ENCODE measurements around the gene CSK. TPM values are rescaled to one million over a fixed set of nuclear protein-coding genes. Genes with fewer than 3 reads are reported as not detected.

Gene CSK
- total and polyA plus RNA-seq, 2 experiments from 2014 or later: 11.0 to 18.0 TPM

DNA sequence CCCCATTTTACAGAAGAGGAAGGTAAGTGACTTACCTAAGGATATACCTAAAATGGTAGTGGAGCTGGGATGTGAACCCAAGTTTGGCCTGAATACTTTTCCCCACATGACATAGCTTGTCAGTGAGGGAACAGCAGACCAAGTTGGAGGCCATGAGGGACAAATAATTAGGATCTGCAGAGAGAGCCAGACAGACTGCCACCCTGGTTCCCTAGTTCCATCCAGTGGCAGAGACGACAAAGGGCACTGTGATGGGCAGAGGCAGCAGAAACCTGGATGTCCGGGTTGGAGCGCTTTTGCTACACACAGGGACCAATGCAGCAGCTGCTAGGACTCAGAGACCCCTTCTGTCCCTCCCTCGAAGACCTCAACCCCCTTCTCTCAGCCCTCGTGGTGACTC lies 45.7 kb downstream of the CSK start:
- Histone ChIP-seq H3K27ac (no peak overlapping the region), H3K4me2 (ENCODE audit: unreplicated experiment) (no peak overlapping the region), H3K27me3 (replicated peaks; ENCODE audit: insufficient read depth) (peaks cover 6% of the 10 kb centered on the region), H3K9me2 (ENCODE audit: insufficient read depth) (no peaks in the 10 kb centered on the region), H3F3A (ENCODE audit: insufficient read depth) (0 out of 2 replicates have a peak, but pooled peaks cover 4% of the 10 kb centered on the region), H3K4me3 (no peak overlapping the region), H3K9me3 (ENCODE audit: low read depth) (no peaks in the 10 kb centered on the region), H2AFZ (no peak overlapping the region), H3K4me1 (ENCODE audit: insufficient read depth) (no peaks in the 10 kb centered on the region), H3K9ac (no peak overlapping the region), H3K36me3 (ENCODE audit: low read depth) (no peaks in the 10 kb centered on the region), H4K20me1 (ENCODE audit: insufficient read depth) (no peaks in the 10 kb centered on the region), H3K79me2 (ENCODE audit: insufficient read depth) (no peaks in the 10 kb centered on the region)
- 43% methylated on average over 5 of the region's 5 CpGs for WGBS, 2 experiments (ENCODE audit: low coverage in 1 of 2, low lambda C conversion rate in 2 of 2, missing lambda C conversion rate in 2 of 2)
- no peak for DNase-seq
- no peak for TF ChIP-seq EZH2phosphoT487 (IDR thresholded peaks at IDR 0.05; ENCODE audit: insufficient read depth, low read depth)
- no peak for TF ChIP-seq EZH2 (IDR thresholded peaks at IDR 0.05; ENCODE audit: insufficient read depth, poor library complexity, severe bottlenecking)
- in situ Hi-C loops (cut with MboI): no loop called here

DNA sequence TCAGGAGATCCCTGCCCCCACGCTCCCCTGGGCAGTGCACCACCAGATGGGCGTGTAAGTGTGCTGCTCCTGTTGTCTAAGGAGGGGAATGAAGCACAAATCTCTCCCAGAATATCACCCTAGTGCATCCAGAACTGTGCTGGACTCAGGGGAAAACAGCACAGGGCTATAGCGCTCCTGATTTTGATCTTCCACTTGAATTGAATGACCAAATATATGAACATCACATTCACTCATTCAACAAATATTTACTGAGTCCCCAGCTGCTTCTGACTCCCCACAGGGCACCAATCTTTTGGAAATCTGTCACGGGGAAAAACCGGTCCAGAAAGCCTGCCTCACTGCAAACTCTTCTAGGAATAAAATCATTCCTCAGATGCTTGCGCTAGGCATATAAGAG lies 47.0 kb downstream of the CSK start:
- H3K4me2 ChIP-seq (ENCODE audit: unreplicated experiment): no peak overlapping the region
- TF ChIP-seq EZH2 (IDR thresholded peaks at IDR 0.05; ENCODE audit: insufficient read depth, poor library complexity, severe bottlenecking) (no peak), EZH2phosphoT487 (IDR thresholded peaks at IDR 0.05; ENCODE audit: insufficient read depth, low read depth) (no peak)
- in situ Hi-C loops (cut with MboI): no loop called here
- no peaks in the 10 kb centered on the region for H3K9me3 ChIP-seq (ENCODE audit: low read depth)
- H3K4me3 ChIP-seq: no peak overlapping the region
- no peaks in the 10 kb centered on the region for H3K79me2 ChIP-seq (ENCODE audit: insufficient read depth)
- 38 to 41% methylated on average over 6 of the region's 6 CpGs for WGBS, 2 experiments (ENCODE audit: low coverage in 1 of 2, low lambda C conversion rate in 2 of 2, missing lambda C conversion rate in 2 of 2)
- H3K4me1 ChIP-seq (ENCODE audit: insufficient read depth): no peaks in the 10 kb centered on the region
- H3K9ac ChIP-seq: no peak overlapping the region
- peaks cover 6% of the 10 kb centered on the region for H3K27me3 ChIP-seq (replicated peaks; ENCODE audit: insufficient read depth)
- H3K9me2 ChIP-seq (ENCODE audit: insufficient read depth): no peaks in the 10 kb centered on the region
- no peak overlapping the region for H2AFZ ChIP-seq
- H3F3A ChIP-seq (ENCODE audit: insufficient read depth): 0 out of 2 replicates have a peak, but pooled peaks cover 4% of the 10 kb centered on the region
- H3K36me3 ChIP-seq (ENCODE audit: low read depth): no peaks in the 10 kb centered on the region
- H3K27ac ChIP-seq: no peak overlapping the region
- no peaks in the 10 kb centered on the region for H4K20me1 ChIP-seq (ENCODE audit: insufficient read depth)
- DNase-seq: no peak

DNA sequence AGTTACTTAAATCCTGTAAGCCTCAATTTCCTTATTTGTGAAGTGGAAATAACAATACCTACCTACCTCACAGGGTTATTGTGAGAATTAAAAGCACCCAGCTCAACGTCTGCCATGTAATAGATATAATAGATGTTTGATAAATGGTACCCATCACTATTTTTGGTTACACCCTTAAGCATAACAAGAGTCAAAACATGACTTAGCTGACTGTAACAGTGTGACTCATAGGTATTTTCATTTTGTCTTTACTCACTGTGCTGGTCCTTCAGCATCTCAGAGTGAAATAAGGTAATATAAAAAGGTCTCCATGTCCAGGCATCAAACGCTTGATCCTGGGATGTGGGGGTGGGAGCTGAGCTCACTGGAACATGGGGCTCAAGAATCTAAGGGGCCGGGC lies 47.6 kb downstream of the CSK start:
- in situ Hi-C loops (cut with MboI): no loop called here
- TF ChIP-seq EZH2phosphoT487 (IDR thresholded peaks at IDR 0.05; ENCODE audit: insufficient read depth, low read depth): no peak
- no peak for TF ChIP-seq EZH2 (IDR thresholded peaks at IDR 0.05; ENCODE audit: insufficient read depth, poor library complexity, severe bottlenecking)
- Histone ChIP-seq H3K4me1 (ENCODE audit: insufficient read depth) (no peaks in the 10 kb centered on the region), H4K20me1 (ENCODE audit: insufficient read depth) (no peaks in the 10 kb centered on the region), H3K4me2 (ENCODE audit: unreplicated experiment) (no peak overlapping the region), H2AFZ (no peak overlapping the region), H3K27ac (no peak overlapping the region), H3K9ac (no peak overlapping the region), H3K4me3 (no peak overlapping the region), H3K27me3 (replicated peaks; ENCODE audit: insufficient read depth) (peaks cover 2% of the 10 kb centered on the region), H3K36me3 (ENCODE audit: low read depth) (no peaks in the 10 kb centered on the region), H3K9me3 (ENCODE audit: low read depth) (no peaks in the 10 kb centered on the region), H3K79me2 (ENCODE audit: insufficient read depth) (no peaks in the 10 kb centered on the region), H3F3A (ENCODE audit: insufficient read depth) (0 out of 2 replicates have a peak, but pooled peaks cover 4% of the 10 kb centered on the region), H3K9me2 (ENCODE audit: insufficient read depth) (no peaks in the 10 kb centered on the region)
- 36 to 42% methylated on average over 3 of the region's 3 CpGs for WGBS, 2 experiments (ENCODE audit: low coverage in 1 of 2, low lambda C conversion rate in 2 of 2, missing lambda C conversion rate in 2 of 2)
- peak; percentile 64 for DNase-seq

DNA sequence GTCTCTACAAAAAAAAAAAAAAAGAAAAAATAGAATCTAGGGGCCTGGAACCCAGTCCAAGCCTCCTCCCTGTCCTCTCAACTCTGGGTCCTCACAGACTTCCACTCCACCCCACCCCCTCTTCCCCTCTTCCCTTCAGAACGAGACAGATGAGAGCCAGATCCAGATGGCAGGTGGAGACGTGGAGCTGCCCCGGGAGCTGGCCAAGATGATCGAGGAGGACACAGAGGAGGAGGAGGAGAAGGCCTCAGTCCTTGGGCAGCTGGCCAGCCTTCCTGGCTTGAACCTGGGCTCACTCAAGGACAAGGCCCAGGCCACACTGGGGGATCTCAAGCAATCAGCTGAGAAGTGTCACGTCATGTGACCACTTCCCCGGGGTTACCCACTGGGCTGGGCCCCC lies 48.1 kb downstream of the CSK start:
- Histone ChIP-seq H3K4me3 (no peak overlapping the region), H3K27me3 (replicated peaks; ENCODE audit: insufficient read depth) (no peaks in the 10 kb centered on the region; the same call in none of the 2 replicates), H3K4me2 (ENCODE audit: unreplicated experiment) (no peak overlapping the region), H3K79me2 (ENCODE audit: insufficient read depth) (no peaks in the 10 kb centered on the region), H4K20me1 (ENCODE audit: insufficient read depth) (no peaks in the 10 kb centered on the region), H2AFZ (no peak overlapping the region), H3K36me3 (ENCODE audit: low read depth) (no peaks in the 10 kb centered on the region), H3K27ac (no peak overlapping the region), H3K9me2 (ENCODE audit: insufficient read depth) (no peaks in the 10 kb centered on the region), H3K9ac (no peak overlapping the region), H3K4me1 (ENCODE audit: insufficient read depth) (no peaks in the 10 kb centered on the region), H3F3A (ENCODE audit: insufficient read depth) (0 out of 2 replicates have a peak, but pooled peaks cover 4% of the 10 kb centered on the region), H3K9me3 (ENCODE audit: low read depth) (no peaks in the 10 kb centered on the region)
- DNase-seq: no peak
- in situ Hi-C loops (cut with MboI): no loop called here
- TF ChIP-seq EZH2phosphoT487 (IDR thresholded peaks at IDR 0.05; ENCODE audit: insufficient read depth, low read depth) (no peak), EZH2 (IDR thresholded peaks at IDR 0.05; ENCODE audit: insufficient read depth, poor library complexity, severe bottlenecking) (no peak)
- WGBS, 2 experiments (ENCODE audit: low coverage in 1 of 2, low lambda C conversion rate in 2 of 2, missing lambda C conversion rate in 2 of 2): 31 to 32% methylated on average over 6 of the region's 6 CpGs

DNA sequence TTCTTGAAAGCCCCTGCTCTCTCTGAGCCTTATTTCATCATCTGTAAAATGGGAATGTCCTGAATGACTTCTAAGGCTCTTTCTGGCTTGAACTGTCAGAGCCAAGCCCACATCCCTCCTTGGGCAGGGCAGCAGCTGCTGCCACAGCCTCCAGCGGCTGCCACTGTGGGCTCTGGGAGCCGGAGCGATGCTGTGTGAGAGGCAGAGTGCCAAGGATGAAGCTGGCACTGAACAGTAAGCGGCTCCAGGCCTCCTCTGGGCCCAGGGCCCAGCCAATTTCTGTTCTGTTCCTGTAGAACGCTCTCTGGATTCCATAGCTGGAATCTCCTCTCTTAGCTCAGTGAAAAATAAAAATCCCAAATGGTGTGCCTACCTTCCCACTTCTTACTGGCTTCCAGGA lies 49.0 kb downstream of the CSK start:
- 45 to 54% methylated on average over 5 of the region's 5 CpGs for WGBS, 2 experiments (ENCODE audit: low coverage in 1 of 2, low lambda C conversion rate in 2 of 2, missing lambda C conversion rate in 2 of 2)
- 0 out of 2 replicates have a peak, but pooled peaks cover 4% of the 10 kb centered on the region for H3F3A ChIP-seq (ENCODE audit: insufficient read depth)
- no peak for DNase-seq

More for the DNA sequence above, 49.0 kb downstream of the CSK start:
- in situ Hi-C loops (cut with MboI): no loop called here
- H3K4me1 ChIP-seq (ENCODE audit: insufficient read depth): no peaks in the 10 kb centered on the region
- no peaks in the 10 kb centered on the region for H3K9me3 ChIP-seq (ENCODE audit: low read depth)
- no peaks in the 10 kb centered on the region for H3K9me2 ChIP-seq (ENCODE audit: insufficient read depth)
- no peaks in the 10 kb centered on the region; the same call in none of the 2 replicates for H3K27me3 ChIP-seq (replicated peaks; ENCODE audit: insufficient read depth)
- H3K4me2 ChIP-seq (ENCODE audit: unreplicated experiment): no peak overlapping the region
- H3K79me2 ChIP-seq (ENCODE audit: insufficient read depth): no peaks in the 10 kb centered on the region
- no peaks in the 10 kb centered on the region for H3K36me3 ChIP-seq (ENCODE audit: low read depth)
- H3K9ac ChIP-seq: no peak overlapping the region
- H4K20me1 ChIP-seq (ENCODE audit: insufficient read depth): no peaks in the 10 kb centered on the region
- H3K27ac ChIP-seq: no peak overlapping the region
- H2AFZ ChIP-seq: no peak overlapping the region
- H3K4me3 ChIP-seq: no peak overlapping the region
- TF ChIP-seq EZH2 (IDR thresholded peaks at IDR 0.05; ENCODE audit: insufficient read depth, poor library complexity, severe bottlenecking): no peak
- no peak for TF ChIP-seq EZH2phosphoT487 (IDR thresholded peaks at IDR 0.05; ENCODE audit: insufficient read depth, low read depth)

All from GM23248 (cell line).